SK-MEL-5 (cell line): ENCODE data around the gene SLC6A3. TPM values are rescaled to one million over a fixed set of nuclear protein-coding genes. Genes with fewer than 3 reads are reported as not detected.

Source experiments
- DNase-seq: peaks from one replicate; pipeline ENCODE4 v3.0.0-alpha.2; 2016; ENCODE audit warnings: low read depth, low spot score
- in situ Hi-C: cut with HindIII; loops from 2 replicates; pipeline ENCODE4 v1.10.0; 2016; ENCODE audit warnings: low sequenced_read_pairs, high pct_unique_total_duplicates, low pct_unique_long_range_greater_than_20kb
- polyA plus RNA-seq, 2 experiments: library from polyadenylated mRNA; depleted of rRNA; stranded (reverse); fragments of >200 nt; gene quantifications; 2 replicates each; pipeline ENCODE4 v1.2.3, GENCODE V29; 2015
- total RNA-seq: library from RNA; depleted of rRNA; stranded (reverse); fragments of >200 nt; shearing (Covaris generic); gene quantifications from 2 replicates; pipeline ENCODE4 v1.2.3, GENCODE V29; 2014; rRNA removed

SLC6A3 gene
- not detected in 2 replicates for total RNA-seq
- polyA plus RNA-seq (2015; cell fraction: cytosol; rRNA removed) = not detected in 2 replicates
- not detected in 2 replicates for polyA plus RNA-seq (2015; cell fraction: nucleus; rRNA removed)

DNA sequence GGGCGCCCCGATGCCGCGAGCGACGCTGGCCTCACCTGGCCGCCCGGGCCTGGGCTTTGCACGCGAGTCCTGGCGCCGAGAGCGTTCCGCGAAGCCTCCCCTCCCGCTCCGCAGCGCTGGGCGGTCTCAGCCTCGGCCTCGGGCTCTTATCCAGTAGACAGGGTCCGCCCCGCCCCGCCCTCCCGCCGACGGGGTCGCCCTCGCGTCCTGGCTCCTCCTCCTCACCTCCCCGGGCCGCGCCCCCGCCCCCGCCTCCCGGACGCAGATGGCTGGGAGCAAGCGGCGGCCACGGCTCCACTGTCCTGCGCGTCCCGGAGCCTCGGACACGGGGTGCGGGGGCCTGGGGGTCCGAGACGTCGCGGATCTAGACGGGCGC lies at the start of gene SLC6A3:
SLC6A3 (minus strand) TSS at position 128 of the 376 bp plus-strand sequence. CDS start 2,243 bp downstream, outside the sequence.
- peak; percentile 41 for DNase-seq
- in situ Hi-C loops = no loop called here

DNA sequence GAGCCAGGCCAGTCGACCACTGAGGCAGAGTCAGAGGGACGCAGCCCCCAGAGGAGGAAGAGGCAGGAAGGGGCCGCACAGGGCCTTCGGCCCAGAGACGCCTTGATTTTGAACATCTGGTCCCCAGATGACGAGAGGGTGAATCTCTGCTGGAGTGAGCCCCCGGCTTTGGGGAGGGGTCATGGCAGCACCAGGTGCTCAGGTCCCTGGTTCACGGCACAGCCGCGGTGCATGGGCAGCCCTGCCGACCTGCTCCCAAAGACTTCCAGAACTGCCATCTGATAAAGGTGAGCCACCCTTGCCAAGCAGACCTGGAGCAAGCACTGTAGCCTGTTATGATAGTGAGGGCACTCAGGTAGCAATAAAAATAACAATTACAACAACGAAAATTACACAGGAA lies 48.7 kb upstream of the SLC6A3 start:
- in situ Hi-C loops = no loop called here

DNA sequence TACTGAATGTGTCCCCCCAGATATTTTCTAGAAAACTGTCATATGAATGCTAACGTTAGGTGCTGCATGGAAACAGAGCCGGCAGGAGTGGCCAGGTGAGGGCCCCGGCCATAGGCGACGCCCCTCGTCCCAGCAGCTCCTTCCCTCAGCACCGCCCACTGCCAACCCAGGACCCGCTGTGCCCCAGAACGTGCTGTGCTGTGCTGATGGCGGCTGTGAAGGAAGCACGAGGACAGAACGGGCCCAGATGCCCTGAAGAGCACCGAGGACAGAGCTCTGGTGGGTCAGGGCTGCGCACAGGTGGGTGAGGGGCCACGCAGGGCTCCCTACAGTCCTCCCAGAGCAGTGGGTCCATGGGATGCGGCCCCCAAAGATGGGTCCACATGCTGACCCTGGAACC lies 48.2 kb upstream of the SLC6A3 start:
- in situ Hi-C loops = no loop called here
- DNase-seq = no peak

More for the DNA sequence above, 48.7 kb upstream of the SLC6A3 start:
- no peak for DNase-seq

DNA sequence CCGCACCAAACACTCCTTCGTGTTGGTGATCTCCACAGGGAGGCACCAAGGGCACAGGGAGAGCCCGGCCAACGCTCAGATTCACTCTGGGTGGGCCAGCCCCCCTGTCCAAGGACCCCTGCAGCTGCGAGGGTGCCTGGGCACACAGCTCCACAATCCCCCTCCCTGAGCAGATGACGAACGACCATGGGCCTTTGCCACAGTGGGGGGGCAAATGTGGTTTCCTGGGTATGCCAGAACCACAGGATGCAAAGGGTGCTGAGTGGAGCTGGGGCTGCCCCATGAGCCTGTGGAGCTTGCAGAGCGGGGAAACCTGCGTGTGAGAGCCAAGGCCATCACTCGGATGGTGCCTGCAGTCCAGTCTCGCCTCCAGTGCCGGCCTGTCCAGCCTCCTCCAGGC lies 47.5 kb upstream of the SLC6A3 start:
- in situ Hi-C loops = no loop called here
- no peak for DNase-seq

DNA sequence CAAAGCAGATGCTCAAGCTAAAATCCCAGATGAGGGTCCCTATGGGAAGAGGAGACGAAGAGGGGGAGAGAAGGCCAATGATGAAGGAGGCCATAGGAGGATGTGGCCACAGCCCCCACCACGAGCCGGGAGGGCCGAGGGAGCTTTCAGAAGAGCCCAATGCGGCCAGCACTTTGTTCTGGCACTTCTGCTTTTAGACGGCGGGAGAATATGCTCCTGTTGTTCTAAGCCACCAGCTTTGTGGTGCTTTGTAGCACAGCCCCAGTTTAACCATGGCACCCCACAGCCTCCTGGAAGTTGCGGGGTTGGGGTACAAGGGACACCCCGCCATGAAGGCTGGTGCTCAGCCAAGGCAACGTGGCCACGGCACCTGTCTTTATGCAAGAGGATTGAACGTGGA lies 45.1 kb upstream of the SLC6A3 start:
- in situ Hi-C loops = no loop called here

DNA sequence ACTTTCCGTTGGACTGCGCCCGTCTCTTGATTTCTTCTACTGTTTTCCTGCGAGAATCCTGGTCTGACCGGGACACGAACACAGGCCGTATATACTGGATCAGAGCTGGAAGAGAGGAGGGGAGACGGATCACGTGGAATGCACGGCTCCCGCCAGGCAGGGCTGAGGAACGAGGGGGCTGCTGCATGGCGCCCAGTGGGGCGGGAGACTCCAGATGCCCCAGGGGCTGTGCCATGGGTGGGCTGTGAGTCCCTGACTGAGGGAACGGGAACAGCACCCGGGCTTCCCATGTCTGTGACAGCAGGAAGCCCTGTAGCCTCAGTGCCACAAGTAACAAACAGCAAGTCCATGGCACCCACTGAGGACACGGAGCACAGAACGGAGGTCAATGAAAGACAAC lies 44.5 kb upstream of the SLC6A3 start:
- in situ Hi-C loops = no loop called here
- DNase-seq = no peak

More for the DNA sequence above, 45.1 kb upstream of the SLC6A3 start:
- DNase-seq = no peak

DNA sequence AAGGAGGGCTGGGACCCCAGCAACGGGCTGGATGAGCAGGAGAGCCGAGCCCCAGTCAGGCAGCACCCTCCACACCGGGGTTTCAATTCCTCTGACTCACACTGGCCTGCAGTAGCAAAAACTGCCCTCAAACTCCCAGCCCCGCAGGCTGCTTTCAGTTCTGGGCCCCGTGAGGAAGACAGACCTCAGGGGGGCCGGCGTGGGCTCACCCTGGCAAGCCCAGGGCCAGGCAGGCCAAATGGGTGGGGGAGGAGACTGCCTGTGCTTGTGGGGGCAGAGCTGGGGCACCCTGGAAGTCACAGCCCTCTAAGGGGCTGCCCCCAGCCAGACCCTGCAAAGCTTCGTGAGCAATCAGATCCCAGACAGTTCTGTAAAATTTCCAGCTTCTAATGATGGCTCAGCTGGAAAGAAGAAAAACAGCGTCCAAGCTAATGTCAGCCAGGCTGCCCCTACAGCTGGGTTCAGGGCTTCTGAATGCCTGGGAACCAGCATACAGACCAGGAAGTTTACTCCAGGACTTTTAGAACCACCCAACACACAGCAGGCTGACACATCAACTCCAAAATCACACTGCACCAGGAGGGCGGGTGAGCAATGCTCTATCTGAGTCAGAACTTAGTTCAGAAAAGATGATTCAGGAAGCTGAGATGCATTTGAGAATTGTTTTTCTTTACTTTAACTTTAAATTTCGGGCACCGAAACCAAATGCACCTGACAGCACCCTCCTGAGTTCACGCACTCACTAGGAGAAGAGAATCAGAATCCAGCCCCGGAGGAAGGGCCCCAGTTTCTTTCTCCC lies 43.8 kb upstream of the SLC6A3 start:
- in situ Hi-C loops = no loop called here
- DNase-seq = no peak

DNA sequence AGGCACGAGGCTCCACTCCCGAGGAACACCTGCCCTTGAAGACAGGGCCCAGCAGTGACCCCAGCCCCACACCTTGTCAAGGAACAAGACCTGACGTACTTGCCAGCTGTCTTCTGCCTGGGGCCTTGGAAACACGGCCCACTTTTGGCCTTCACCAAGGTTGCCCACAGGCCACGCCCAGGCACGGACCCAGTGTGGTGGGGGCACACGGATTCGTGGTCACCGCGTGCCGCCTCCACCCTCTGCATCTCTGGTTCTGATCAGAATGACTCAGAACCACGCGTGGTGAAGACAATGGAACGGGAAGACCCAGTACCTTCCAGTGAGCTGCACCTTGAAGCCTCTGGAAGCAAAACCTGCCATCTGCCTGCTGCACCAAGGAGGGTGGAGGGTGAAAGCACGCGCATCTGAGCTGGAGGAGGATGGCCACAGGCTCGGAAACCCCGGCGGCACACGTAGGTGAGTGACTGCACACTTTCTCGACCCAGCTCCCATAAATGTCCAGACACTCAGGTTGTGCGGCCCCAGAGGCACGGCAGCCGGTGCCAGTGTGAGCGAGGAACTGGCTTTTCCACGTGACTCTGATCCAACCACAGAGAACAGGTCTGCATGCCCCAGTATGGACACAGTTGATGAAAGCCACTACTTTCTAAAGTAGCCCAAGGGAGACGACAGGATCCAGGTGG lies 42.0 kb upstream of the SLC6A3 start:
- DNase-seq = no peak
- in situ Hi-C loops = no loop called here

DNA sequence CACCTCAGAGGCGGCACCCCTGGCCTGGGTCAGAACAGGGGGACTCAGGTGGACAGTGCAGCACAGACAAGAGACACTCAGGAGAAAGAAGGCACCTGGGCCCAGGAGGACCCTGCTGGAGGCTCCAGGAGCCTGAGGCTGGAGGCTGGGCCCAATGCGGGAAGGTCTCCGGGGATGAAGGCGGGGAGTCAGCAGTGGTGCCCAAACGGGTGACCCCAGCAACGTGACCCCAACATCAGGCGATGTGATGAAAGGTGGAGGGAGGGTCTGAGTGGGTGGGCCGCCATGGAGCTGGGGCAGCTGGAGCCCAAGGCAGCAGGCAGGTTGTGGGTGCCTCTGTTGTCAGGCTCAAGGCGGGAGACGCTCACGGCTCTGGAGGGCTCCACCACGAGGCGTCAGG lies 41.0 kb upstream of the SLC6A3 start:
- no peak for DNase-seq
- in situ Hi-C loops = no loop called here

DNA sequence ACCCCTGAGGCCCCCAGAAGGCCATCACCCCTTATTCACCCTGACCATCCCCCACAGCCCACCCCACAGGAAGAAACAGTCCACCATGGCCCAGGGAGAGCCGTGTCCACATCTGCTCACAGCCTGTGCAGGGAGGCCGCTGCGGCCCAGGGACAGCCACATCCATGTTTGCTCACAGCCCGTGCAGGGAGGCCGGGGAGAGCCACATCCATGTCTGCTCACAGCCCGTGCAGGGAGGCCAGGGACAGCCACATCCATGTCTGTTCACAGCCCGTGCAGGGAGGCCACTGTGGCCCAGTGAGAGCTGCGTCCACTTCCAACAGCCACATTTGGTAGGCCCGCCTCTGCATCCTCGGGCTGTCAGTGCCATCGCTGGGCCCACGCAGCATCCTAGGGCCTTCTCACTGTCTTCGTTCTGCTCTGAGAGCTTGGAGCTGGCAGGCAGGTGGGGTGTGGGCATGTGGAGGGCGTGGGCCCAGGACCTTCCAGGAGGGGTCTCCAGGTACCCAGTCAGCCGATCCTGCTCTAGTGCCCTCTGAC lies 40.4 kb upstream of the SLC6A3 start:
- no peak for DNase-seq
- in situ Hi-C loops = no loop called here

DNA sequence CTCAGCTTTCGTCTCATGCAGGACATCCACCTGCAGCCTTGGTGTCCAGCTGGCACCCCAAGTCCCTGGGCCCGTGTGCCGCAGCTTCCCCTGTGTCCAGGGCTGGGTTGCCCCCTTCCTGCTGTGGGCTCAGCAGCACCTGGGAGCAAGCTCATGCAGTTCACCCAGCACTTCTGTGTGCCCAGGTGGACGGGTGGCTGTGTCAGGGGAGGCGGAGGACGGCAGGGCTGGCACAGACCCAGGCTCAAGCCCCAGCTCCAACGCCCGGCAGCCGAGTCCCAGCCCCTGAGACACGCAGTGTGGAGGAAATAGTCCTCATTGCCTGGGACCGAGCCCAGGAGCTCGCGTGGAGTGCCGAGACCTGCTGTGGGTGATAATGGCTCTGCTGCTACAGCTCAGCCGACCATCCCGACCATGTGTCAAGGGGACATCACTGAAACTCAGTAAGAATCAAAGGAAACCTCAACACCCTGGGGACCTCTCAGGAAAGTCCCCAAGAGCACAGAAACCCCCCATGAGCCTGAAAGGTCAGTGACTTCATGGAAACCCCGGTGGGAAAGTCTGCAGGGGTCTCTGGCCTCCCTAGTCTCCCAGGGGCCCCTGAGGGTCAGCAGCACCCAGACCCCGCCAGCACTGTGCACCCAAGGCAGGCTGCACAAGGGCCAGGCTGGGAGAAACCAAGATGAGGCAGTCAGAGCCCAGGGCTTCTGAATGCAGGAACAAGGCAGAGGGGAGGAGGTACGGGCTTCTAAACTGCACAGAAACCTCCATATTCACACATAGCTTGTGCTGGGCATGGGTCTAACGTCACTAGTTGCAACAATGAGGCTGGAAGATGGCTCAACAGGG lies 39.7 kb upstream of the SLC6A3 start:
- in situ Hi-C loops = no loop called here

DNA sequence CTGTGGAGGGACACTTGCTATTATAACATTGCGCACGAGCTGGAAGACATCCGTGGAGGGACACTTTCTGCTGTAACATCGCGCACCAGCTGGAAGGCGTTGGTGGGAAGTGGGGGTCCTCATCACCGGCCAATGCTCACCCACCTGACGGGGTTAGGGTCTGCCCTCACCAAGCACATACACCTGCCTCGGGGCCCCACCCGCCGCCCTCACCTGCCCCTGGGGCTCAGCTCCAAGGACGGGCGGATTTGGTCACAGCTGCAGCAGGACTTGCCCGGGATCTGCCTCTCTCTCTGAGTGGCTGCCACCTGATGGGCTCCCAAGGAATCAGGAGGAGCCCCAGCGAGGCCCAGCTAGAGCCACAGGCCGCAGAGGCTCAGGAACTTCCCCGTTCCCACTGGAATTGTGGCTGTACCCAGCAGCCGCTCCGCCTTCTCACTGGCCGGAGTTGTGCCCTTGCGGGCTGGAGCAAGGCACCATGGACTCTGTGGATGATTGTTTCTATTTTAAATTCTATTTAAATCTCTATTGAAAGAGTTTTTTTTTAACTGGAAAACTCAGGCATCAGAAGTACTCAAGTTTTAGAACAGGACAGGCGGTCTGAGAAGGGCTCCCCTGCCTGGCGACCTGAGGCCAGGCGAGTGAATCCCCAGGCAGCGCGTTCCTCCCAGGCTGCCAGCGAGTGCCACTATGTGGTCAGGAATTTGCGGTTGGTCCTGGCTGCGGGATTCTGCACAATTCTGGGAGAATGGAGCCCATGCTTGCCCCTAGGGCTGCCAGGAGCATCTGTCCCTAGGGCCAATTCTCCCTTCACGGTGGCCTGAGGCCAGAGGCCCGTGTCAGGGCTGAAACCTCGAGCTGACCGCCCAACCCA lies 38.9 kb upstream of the SLC6A3 start:
- no peak for DNase-seq
- in situ Hi-C loops = no loop called here

More for the DNA sequence above, 39.7 kb upstream of the SLC6A3 start:
- no peak for DNase-seq

DNA sequence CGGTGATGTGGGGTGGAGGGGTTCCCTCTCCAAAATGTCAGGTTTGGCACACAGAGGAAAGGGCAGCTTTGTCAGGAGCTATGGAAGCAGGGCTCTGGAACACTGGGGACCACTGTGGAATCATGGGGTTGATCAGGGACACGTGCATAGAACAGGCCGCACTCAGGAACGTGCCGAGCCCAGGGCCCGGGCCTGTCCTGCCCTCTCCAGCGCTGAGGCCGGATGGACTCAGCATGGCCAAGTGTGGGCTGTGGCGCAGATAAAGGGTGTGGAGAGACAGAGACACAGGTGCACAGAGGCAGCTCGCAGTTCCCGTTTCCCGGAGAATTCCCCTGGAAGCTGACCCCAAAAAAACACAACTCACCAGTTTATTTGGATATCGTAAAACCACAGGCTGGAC lies 37.8 kb upstream of the SLC6A3 start:
- DNase-seq = no peak
- in situ Hi-C loops = no loop called here

DNA sequence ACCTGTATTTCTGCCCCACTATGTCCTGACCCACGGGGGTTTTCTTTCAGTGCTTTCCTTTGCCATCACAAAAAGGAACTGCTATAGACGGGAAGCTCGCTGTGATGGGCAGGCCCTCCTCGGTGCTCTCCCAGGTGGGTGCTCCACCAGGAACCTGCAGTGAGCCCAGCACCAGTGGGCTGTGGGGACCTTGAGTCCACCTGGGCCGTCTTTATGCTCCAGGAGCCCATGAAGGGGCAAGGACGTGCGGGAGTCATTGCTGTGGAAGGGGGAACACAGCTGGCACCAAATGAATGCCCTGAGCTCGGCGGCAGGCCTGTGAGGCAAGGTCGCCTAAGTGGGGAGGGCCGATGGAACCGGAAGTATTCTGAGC lies 36.7 kb upstream of the SLC6A3 start:
- in situ Hi-C loops = no loop called here

DNA sequence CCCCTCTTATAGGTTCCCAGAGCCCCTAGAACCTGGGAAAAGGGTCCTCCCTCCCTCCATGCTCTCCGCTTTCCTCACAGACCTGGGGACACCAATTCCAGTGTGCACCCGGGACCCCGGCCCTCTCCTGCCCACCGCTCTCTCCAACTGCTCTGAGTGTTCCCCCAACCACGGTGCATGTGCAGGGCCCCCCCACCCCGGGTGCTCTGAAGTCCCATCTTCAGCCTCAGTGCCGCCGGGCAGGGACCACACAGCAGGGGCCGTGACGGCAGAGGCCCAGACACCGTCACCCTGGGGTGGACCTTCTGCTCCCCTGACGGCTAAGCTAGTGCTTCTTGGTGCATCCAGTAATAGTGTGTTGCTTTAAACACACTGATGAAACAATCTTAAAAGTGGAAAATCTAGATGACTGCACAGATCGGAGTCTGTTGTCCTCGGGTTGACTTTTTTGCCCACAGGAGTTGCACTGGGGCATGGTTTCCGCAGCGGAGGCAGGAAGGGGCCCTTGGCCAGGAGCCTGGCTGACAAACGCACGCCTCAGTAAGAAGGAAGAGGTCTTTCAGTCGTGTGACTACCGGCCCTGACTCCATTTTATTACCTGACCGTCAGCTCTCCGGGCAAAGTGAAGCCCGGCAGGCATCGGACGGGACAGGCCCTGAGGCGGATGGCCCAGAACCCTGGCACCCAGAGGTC lies 36.2 kb upstream of the SLC6A3 start:
- in situ Hi-C loops = no loop called here
- DNase-seq = no peak

More for the DNA sequence above, 36.7 kb upstream of the SLC6A3 start:
- no peak for DNase-seq

DNA sequence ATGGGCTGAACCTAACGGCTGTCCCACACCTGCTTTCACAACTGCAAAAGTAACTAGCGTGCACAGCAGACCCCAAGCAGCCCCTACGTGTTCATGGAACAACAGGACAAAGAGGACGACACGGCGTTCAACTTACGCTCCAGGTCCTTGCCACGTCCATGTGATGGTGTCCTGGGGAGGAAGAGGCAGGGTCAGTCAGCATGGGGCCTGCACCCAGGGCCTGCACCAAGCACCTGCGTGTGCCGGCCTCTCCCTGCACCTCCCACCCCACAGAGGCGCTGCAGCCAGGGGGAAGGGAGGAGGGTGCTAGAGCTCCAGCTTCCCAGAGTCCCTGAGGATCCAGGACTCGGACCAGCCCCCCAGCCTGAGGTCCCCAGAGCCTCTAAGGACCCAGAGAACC lies 35.6 kb upstream of the SLC6A3 start:
- no peak for DNase-seq
- in situ Hi-C loops = no loop called here
